GM19438 (cell line): Measurements from ENCODE around the gene MYH14.
"Not testable (repeated sequence)": the region's sequence is repeated elsewhere in the genome, so short reads cannot be mapped to it uniquely, and the experiment has no call there.

Source experiments
- ATAC-seq: cut with Tn5 transposase; IDR thresholded peaks from one replicate; pipeline ENCODE4 v1.9.1; 2021; ENCODE audit warnings: low read depth; ENCODE audit not compliant: unreplicated experiment

MYH14 gene

GRCh38 chr19:50222691-50223438 lies 19.4 kb downstream of the MYH14 start:
- ATAC-seq, result no peak

GRCh38 chr19:50223439-50223716 lies 20.0 kb downstream of the MYH14 start:
- ATAC-seq, result no peak

GRCh38 chr19:50224986-50225747 lies 21.7 kb downstream of the MYH14 start:
- no peak for ATAC-seq

GRCh38 chr19:50226536-50226935 lies 23.1 kb downstream of the MYH14 start:
- no peak for ATAC-seq

- not testable (repeated sequence) for ATAC-seq
These were observed 24.7 kb downstream of the MYH14 start for GRCh38 chr19:50228153-50228552.

- ATAC-seq, result no peak
These were observed 27.2 kb downstream of the MYH14 start for GRCh38 chr19:50230379-50231351.

- not testable (repeated sequence) for ATAC-seq
These were observed 28.0 kb downstream of the MYH14 start for GRCh38 chr19:50231417-50231816.

GRCh38 chr19:50231821-50232220 lies 28.4 kb downstream of the MYH14 start:
- no peak for ATAC-seq

GRCh38 chr19:50232600-50232999 lies 29.2 kb downstream of the MYH14 start:
- ATAC-seq, result no peak

- no peak for ATAC-seq
These were observed 30.0 kb downstream of the MYH14 start for GRCh38 chr19:50233308-50233910.

- ATAC-seq, result not testable (repeated sequence)
These were observed 34.1 kb downstream of the MYH14 start for GRCh38 chr19:50237493-50237892.

GRCh38 chr19:50238043-50238442 lies 34.6 kb downstream of the MYH14 start:
- ATAC-seq, result no peak

GRCh38 chr19:50239921-50240590 lies 36.6 kb downstream of the MYH14 start:
- no peak for ATAC-seq

GRCh38 chr19:50242581-50242980 lies 39.2 kb downstream of the MYH14 start:
- ATAC-seq, result no peak

- ATAC-seq, result no peak
These were observed 41.3 kb downstream of the MYH14 start for GRCh38 chr19:50244695-50245094.

- ATAC-seq, result no peak
These were observed 45.0 kb downstream of the MYH14 start for GRCh38 chr19:50248413-50248812.

- no peak for ATAC-seq
These were observed 45.4 kb downstream of the MYH14 start for GRCh38 chr19:50248826-50249225.

GRCh38 chr19:50249636-50250035 lies 46.2 kb downstream of the MYH14 start:
- no peak for ATAC-seq

- no peak for ATAC-seq
These were observed 47.2 kb downstream of the MYH14 start for GRCh38 chr19:50250450-50251136.
